Stomach (tissue), 9 donors: ENCODE data around the gene CCM2L. TPM values are rescaled to one million over a fixed set of nuclear protein-coding genes. Genes with fewer than 3 reads are reported as not detected.

ENCODE experiments used
- DNase-seq, 2 donors: peaks; one replicate each; pipeline versions ENCODE4 v3.0.0 to v3.0.0-alpha.2; 2013 to 2019
- H3K27ac ChIP-seq, 5 donors: fragments of 200-600 bp in 4 of 5; sonication (generic) in 4 of 5; one replicate each; pipeline ENCODE4 v1.5.1; 2013 to 2019; ENCODE audit warnings: mild to moderate bottlenecking in 1 of 5, moderate library complexity in 1 of 5
- H3K27me3 ChIP-seq, 3 donors: fragments of 200-600 bp; sonication (generic); one replicate each; pipeline ENCODE4 v1.5.1; 2017 to 2019; ENCODE audit warnings: mixed run types in 1 of 3
- H3K36me3 ChIP-seq, 4 donors: fragments of 200-600 bp; sonication (generic); 1 replicate in 3 of 4; 2 replicates in 1 of 4; pipeline ENCODE4 v1.5.1; 2016 to 2019
- H3K4me1 ChIP-seq, 4 donors: fragments of 200-600 bp; sonication (generic); one replicate each; pipeline ENCODE4 v1.5.1; 2016 to 2019
- H3K4me3 ChIP-seq, 4 donors: fragments of 200-600 bp; sonication (generic) in 3 of 4; one replicate each; pipeline ENCODE4 v1.5.1; 2016 to 2019; ENCODE audit warnings: mild to moderate bottlenecking in 1 of 4
- H3K9me3 ChIP-seq, 4 donors: fragments of 200-600 bp; sonication (generic); one replicate each; pipeline ENCODE4 v1.5.1; 2016 to 2019
- CTCF ChIP-seq, 7 experiments: fragments of 450-650 bp in 4 of 7; fragments of 200-600 bp in 3 of 7; sonication (generic) in 3 of 7; IDR thresholded peaks; one replicate each; pipeline ENCODE4 v1.5.1; 2016 to 2019; ENCODE audit warnings: antibody characterized with exemption in 7 of 7, control low read depth in 2 of 7, mild to moderate bottlenecking in 1 of 7
- EP300 ChIP-seq: sonication (generic); formaldehyde crosslinking; IDR thresholded peaks from one replicate; pipeline ENCODE4 v1.6.1; 2017; ENCODE audit warnings: antibody characterized with exemption
- POLR2A ChIP-seq, 4 donors: fragments of 450-650 bp; IDR thresholded peaks; one replicate each; pipeline ENCODE4 v1.6.1; 2016; ENCODE audit warnings: antibody characterized with exemption in 4 of 4, control low read depth in 2 of 4, mild to moderate bottlenecking in 1 of 4, moderate library complexity in 1 of 4
- POLR2AphosphoS5 ChIP-seq, 3 donors: sonication (generic); formaldehyde crosslinking; IDR thresholded peaks; one replicate each; pipeline ENCODE4 v1.6.1; 2016; ENCODE audit warnings: antibody characterized with exemption in 3 of 3
- WGBS, 5 donors: extraction: QIAGEN DNeasy Blood & Tissue Kit in 3 of 5; methylation state at CpG; one replicate each; pipeline versions ENCODE4 v1.1.5 to v1.1.7; 2013 to 2018; 5-methylcytosine and 5-hydroxymethylcytosine counted together
- intact Hi-C: fragments of 100-400 bp; cut with DNase I; formaldehyde crosslinking; loops from one replicate; pipeline ENCODE4 v1.15.1; 2023; ENCODE audit warnings: low total_unique reads
- polyA plus RNA-seq, 3 donors: library from polyadenylated mRNA; stranded (reverse); fragments of 200-250 nt; gene quantifications; one replicate each; pipeline ENCODE4 v1.2.3, GENCODE V29; 2013
- total RNA-seq, 5 donors: library from RNA; depleted of rRNA; stranded (reverse); fragments of >200 nt; gene quantifications; one replicate each; pipeline versions ENCODE4 v1.1.0 to v1.2.3, GENCODE V29; 2014 to 2016
- donor health status: healthy with polysubstance abuse.
- donor health status: Bipolar disorder and iron deficiency.
- donor health status: healthy.

CCM2L gene
- total and polyA plus RNA-seq, 8 donors, result 0.45 to 4.4 (median 2.1) TPM; not detected in 2

GRCh38 chr20:32063695-32064094 lies 53.5 kb downstream of the CCM2L start:
- Histone ChIP-seq H3K4me1 (peaks cover 0 to 8% (median 0%) of the 10 kb centered on the region in 4 donors), H3K4me3 (no peak overlapping the region), H3K9me3 (no peaks in the 10 kb centered on the region), H3K27me3 (peaks cover 0 to 39% (median 3%) of the 10 kb centered on the region in 3 donors), H3K27ac (peak overlapping the region in 2 of 5 donors; percentile 76 to 78), H3K36me3 (no peaks in the 10 kb centered on the region)
- DNase-seq, result no peak
- TF ChIP-seq CTCF (IDR thresholded peaks at IDR 0.05) (no peak), POLR2A (IDR thresholded peaks at IDR 0.05) (no peak), POLR2AphosphoS5 (IDR thresholded peaks at IDR 0.05) (no peak), EP300 (no peak)
- intact Hi-C loops, result no loop called here
- WGBS, 5 donors, result 46 to 65% (median 57%) methylated on average over 2 to 4 of the region's 4 CpGs

GRCh38 chr20:32064667-32065066 lies 54.4 kb downstream of the CCM2L start:
- Histone ChIP-seq H3K4me3 (no peak overlapping the region), H3K27ac (peak overlapping the region in 1 of 5 donors; percentile 7), H3K36me3 (no peaks in the 10 kb centered on the region), H3K4me1 (peaks cover 0 to 8% (median 0%) of the 10 kb centered on the region in 4 donors), H3K27me3 (peaks cover 0 to 38% (median 3%) of the 10 kb centered on the region in 3 donors), H3K9me3 (no peaks in the 10 kb centered on the region)
- intact Hi-C loops, result no loop called here
- TF ChIP-seq CTCF (IDR thresholded peaks at IDR 0.05) (no peak), POLR2A (IDR thresholded peaks at IDR 0.05) (no peak), EP300 (no peak), POLR2AphosphoS5 (IDR thresholded peaks at IDR 0.05) (no peak)
- 59 to 74% (median 72%) methylated on average over 7 of the region's 7 CpGs for WGBS, 5 donors
- DNase-seq, result no peak

GRCh38 chr20:32067234-32067821 lies 57.1 kb downstream of the CCM2L start:
- H3K4me1 ChIP-seq, result peaks cover 0 to 14% (median 0%) of the 10 kb centered on the region in 4 donors
- DNase-seq, result no peak
- no peaks in the 10 kb centered on the region for H3K9me3 ChIP-seq
- intact Hi-C loops, result no loop called here
- 58 to 66% (median 63%) methylated on average over 6 of the region's 6 CpGs for WGBS, 5 donors
- no peak overlapping the region for H3K4me3 ChIP-seq
- peak overlapping the region in 2 of 5 donors; percentile 9 to 62 for H3K27ac ChIP-seq
- H3K27me3 ChIP-seq, result peaks cover 0 to 30% (median 0%) of the 10 kb centered on the region in 3 donors
- H3K36me3 ChIP-seq, result no peaks in the 10 kb centered on the region
- TF ChIP-seq POLR2A (IDR thresholded peaks at IDR 0.05) (no peak), POLR2AphosphoS5 (IDR thresholded peaks at IDR 0.05) (no peak), EP300 (no peak), CTCF (IDR thresholded peaks at IDR 0.05) (no peak)

- no peak for DNase-seq
- intact Hi-C loops, result no loop called here
- Histone ChIP-seq H3K36me3 (no peaks in the 10 kb centered on the region), H3K4me3 (no peak overlapping the region), H3K27ac (peak overlapping the region in 2 of 5 donors; percentile 24 to 62), H3K4me1 (peaks cover 0 to 14% (median 0%) of the 10 kb centered on the region in 4 donors), H3K9me3 (no peaks in the 10 kb centered on the region), H3K27me3 (peaks cover 0 to 22% (median 0%) of the 10 kb centered on the region in 3 donors)
- TF ChIP-seq POLR2A (IDR thresholded peaks at IDR 0.05), result no peak
- TF ChIP-seq CTCF (IDR thresholded peaks at IDR 0.05), result no peak
- no peak for TF ChIP-seq POLR2AphosphoS5 (IDR thresholded peaks at IDR 0.05)
- TF ChIP-seq EP300, result no peak
- 48 to 100% (median 98%) methylated on average over 2 of the region's 2 CpGs for WGBS, 5 donors
These were observed 57.9 kb downstream of the CCM2L start for GRCh38 chr20:32068174-32068573.
